Measurements from ENCODE around the gene ZBTB11. TPM values are rescaled to one million over a fixed set of nuclear protein-coding genes. Genes with fewer than 3 reads are reported as not detected.

The ZBTB11 gene
- total and polyA plus RNA-seq, 9 of the 15 experiments (the other 6 are each of a cell fraction or from before 2014, with no cell fraction given): 6.2 to 31.9 (median 21.4) TPM

DNA sequence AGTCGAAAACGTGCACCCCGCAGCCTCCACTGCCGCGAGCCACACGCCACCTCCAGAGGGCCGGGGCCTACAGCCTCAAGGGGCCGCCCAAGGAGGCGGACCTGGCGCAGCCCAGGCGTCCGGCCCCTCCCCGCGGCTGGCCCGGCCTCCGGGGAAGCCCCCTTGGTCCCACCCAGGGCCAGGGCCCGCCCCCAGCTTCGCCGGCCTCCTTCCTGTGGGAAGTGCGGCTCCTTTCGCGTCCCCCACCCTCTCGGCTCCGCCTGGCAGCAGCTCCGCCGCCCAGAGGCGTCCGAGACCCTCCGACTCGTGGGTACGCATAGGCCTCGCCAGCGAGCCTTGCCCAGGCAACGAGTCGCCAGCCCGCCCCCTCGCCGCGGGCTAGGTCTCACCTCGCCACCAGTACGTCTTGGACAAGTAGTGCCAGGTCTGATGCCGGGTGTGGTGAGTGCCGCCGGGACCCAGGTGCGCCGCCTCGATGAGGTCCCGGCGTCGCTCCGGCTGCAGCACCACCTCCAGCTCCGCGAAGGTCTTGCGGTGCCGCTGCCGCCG lies 642 bp downstream of the ZBTB11 start (continued):
- TF ChIP-seq, protein P1, sequence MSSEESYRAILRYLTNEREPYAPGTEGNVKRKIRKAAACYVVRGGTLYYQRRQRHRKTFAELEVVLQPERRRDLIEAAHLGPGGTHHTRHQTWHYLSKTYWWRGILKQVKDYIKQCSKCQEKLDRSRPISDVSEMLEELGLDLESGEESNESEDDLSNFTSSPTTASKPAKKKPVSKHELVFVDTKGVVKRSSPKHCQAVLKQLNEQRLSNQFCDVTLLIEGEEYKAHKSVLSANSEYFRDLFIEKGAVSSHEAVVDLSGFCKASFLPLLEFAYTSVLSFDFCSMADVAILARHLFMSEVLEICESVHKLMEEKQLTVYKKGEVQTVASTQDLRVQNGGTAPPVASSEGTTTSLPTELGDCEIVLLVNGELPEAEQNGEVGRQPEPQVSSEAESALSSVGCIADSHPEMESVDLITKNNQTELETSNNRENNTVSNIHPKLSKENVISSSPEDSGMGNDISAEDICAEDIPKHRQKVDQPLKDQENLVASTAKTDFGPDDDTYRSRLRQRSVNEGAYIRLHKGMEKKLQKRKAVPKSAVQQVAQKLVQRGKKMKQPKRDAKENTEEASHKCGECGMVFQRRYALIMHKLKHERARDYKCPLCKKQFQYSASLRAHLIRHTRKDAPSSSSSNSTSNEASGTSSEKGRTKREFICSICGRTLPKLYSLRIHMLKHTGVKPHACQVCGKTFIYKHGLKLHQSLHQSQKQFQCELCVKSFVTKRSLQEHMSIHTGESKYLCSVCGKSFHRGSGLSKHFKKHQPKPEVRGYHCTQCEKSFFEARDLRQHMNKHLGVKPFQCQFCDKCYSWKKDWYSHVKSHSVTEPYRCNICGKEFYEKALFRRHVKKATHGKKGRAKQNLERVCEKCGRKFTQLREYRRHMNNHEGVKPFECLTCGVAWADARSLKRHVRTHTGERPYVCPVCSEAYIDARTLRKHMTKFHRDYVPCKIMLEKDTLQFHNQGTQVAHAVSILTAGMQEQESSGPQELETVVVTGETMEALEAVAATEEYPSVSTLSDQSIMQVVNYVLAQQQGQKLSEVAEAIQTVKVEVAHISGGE (CRISPR knock-in tag; IDR thresholded peaks at IDR 0.05): peak; percentile 88 to 96 (median 96); a peak in 5 of 6 replicates
- TF ChIP-seq, protein P2, sequence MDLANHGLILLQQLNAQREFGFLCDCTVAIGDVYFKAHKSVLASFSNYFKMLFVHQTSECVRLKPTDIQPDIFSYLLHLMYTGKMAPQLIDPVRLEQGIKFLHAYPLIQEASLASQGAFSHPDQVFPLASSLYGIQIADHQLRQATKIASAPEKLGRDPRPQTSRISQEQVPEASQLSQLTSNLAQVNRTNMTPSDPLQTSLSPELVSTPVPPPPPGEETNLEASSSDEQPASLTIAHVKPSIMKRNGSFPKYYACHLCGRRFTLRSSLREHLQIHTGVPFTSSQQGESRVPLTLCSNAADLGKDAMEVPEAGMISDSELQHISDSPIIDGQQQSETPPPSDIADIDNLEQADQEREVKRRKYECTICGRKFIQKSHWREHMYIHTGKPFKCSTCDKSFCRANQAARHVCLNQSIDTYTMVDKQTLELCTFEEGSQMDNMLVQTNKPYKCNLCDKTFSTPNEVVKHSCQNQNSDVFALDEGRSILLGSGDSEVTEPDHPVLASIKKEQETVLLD (IDR thresholded peaks at IDR 0.05): no peak
- TF ChIP-seq CBX1 (IDR thresholded peaks at IDR 0.05; ENCODE audit: low read depth): no peak
- no peak for TF ChIP-seq SAFB2 (IDR thresholded peaks at IDR 0.05; ENCODE audit: borderline replicate concordance, low read depth, low read length, severe bottlenecking)
- TF ChIP-seq MEF2A (IDR thresholded peaks at IDR 0.05; ENCODE audit: control insufficient read depth, low read depth, low read length): no peak
- TF ChIP-seq TEAD2 (tag; IDR thresholded peaks at IDR 0.05): no peak
- no peak for TF ChIP-seq XRCC4 (IDR thresholded peaks at IDR 0.05; ENCODE audit: extremely low read depth, insufficient read depth, insufficient read length)
- no peak for TF ChIP-seq PPARD (CRISPR knock-in tag; IDR thresholded peaks at IDR 0.05)
- TF ChIP-seq, protein P3, sequence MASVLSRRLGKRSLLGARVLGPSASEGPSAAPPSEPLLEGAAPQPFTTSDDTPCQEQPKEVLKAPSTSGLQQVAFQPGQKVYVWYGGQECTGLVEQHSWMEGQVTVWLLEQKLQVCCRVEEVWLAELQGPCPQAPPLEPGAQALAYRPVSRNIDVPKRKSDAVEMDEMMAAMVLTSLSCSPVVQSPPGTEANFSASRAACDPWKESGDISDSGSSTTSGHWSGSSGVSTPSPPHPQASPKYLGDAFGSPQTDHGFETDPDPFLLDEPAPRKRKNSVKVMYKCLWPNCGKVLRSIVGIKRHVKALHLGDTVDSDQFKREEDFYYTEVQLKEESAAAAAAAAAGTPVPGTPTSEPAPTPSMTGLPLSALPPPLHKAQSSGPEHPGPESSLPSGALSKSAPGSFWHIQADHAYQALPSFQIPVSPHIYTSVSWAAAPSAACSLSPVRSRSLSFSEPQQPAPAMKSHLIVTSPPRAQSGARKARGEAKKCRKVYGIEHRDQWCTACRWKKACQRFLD (CRISPR knock-in tag; IDR thresholded peaks at IDR 0.05): peak; percentile 22; the same call in 1 of the 2 replicates
- TF ChIP-seq, protein P4, sequence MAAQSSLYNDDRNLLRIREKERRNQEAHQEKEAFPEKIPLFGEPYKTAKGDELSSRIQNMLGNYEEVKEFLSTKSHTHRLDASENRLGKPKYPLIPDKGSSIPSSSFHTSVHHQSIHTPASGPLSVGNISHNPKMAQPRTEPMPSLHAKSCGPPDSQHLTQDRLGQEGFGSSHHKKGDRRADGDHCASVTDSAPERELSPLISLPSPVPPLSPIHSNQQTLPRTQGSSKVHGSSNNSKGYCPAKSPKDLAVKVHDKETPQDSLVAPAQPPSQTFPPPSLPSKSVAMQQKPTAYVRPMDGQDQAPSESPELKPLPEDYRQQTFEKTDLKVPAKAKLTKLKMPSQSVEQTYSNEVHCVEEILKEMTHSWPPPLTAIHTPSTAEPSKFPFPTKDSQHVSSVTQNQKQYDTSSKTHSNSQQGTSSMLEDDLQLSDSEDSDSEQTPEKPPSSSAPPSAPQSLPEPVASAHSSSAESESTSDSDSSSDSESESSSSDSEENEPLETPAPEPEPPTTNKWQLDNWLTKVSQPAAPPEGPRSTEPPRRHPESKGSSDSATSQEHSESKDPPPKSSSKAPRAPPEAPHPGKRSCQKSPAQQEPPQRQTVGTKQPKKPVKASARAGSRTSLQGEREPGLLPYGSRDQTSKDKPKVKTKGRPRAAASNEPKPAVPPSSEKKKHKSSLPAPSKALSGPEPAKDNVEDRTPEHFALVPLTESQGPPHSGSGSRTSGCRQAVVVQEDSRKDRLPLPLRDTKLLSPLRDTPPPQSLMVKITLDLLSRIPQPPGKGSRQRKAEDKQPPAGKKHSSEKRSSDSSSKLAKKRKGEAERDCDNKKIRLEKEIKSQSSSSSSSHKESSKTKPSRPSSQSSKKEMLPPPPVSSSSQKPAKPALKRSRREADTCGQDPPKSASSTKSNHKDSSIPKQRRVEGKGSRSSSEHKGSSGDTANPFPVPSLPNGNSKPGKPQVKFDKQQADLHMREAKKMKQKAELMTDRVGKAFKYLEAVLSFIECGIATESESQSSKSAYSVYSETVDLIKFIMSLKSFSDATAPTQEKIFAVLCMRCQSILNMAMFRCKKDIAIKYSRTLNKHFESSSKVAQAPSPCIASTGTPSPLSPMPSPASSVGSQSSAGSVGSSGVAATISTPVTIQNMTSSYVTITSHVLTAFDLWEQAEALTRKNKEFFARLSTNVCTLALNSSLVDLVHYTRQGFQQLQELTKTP (IDR thresholded peaks at IDR 0.05; ENCODE audit: low read depth in 1 of 2, partially characterized antibody in 2 of 2): no peak
- TF ChIP-seq SMAD1 (IDR thresholded peaks at IDR 0.05; ENCODE audit: low read depth, low read length, partially characterized antibody): no peak
- TF ChIP-seq, protein P5, sequence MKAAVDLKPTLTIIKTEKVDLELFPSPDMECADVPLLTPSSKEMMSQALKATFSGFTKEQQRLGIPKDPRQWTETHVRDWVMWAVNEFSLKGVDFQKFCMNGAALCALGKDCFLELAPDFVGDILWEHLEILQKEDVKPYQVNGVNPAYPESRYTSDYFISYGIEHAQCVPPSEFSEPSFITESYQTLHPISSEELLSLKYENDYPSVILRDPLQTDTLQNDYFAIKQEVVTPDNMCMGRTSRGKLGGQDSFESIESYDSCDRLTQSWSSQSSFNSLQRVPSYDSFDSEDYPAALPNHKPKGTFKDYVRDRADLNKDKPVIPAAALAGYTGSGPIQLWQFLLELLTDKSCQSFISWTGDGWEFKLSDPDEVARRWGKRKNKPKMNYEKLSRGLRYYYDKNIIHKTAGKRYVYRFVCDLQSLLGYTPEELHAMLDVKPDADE (conservative IDR thresholded peaks at IDR 0.05; ENCODE audit: control insufficient read depth, low read depth, low read length): peak; percentile 55; the same call in 1 of the 2 replicates
- TF ChIP-seq KLF10 (CRISPR knock-in tag; IDR thresholded peaks at IDR 0.05): no peak
- TF ChIP-seq MIER1 (IDR thresholded peaks at IDR 0.05; ENCODE audit: low read depth): no peak
- no peak for TF ChIP-seq XRCC5 (IDR thresholded peaks at IDR 0.05; ENCODE audit: low read depth, low read length)

Measured in K562 (cell line).